Uterus (tissue), 4 donors: ENCODE results near the gene GIGYF2. TPM values are rescaled to one million over a fixed set of nuclear protein-coding genes. Genes with fewer than 3 reads are reported as not detected.

Source experiments
- DNase-seq, 2 donors: peaks; one replicate each; pipeline ENCODE4 v3.0.0-alpha.2; 2019 to 2020
- H3K27ac ChIP-seq, 2 donors: fragments of 200-600 bp; sonication (generic); 1 replicate in 1 of 2; 2 replicates in 1 of 2; pipeline ENCODE4 v1.5.1; 2016 to 2018
- H3K27me3 ChIP-seq, 2 donors: fragments of 200-600 bp; sonication (generic); one replicate each; pipeline ENCODE4 v1.5.1; 2018 to 2019; ENCODE audit warnings: control low read depth in 1 of 2
- H3K36me3 ChIP-seq, 2 donors: fragments of 200-600 bp; sonication (generic); one replicate each; pipeline ENCODE4 v1.5.1; 2019; ENCODE audit warnings: control low read depth in 1 of 2
- H3K4me1 ChIP-seq, 2 donors: fragments of 200-600 bp; sonication (generic); one replicate each; pipeline ENCODE4 v1.5.1; 2018 to 2019; ENCODE audit warnings: control low read depth in 1 of 2
- H3K4me3 ChIP-seq, 2 donors: fragments of 200-600 bp; sonication (generic); 1 replicate in 1 of 2; 2 replicates in 1 of 2; pipeline ENCODE4 v1.5.1; 2018 to 2019; ENCODE audit warnings: mild to moderate bottlenecking in 1 of 2
- H3K9me3 ChIP-seq, 2 donors: fragments of 200-600 bp; sonication (generic); one replicate each; pipeline ENCODE4 v1.5.1; 2019; ENCODE audit warnings: control low read depth in 1 of 2
- POLR2A ChIP-seq, 2 donors: fragments of 450-650 bp; IDR thresholded peaks; one replicate each; pipeline ENCODE4 v1.6.1; 2016; ENCODE audit warnings: antibody characterized with exemption in 2 of 2, mild to moderate bottlenecking in 1 of 2, moderate library complexity in 1 of 2
- intact Hi-C: fragments of 100-400 bp; cut with DNase I; formaldehyde crosslinking; loops from one replicate; pipeline ENCODE4 v1.15.1; 2023; ENCODE audit warnings: low total_unique reads
- total RNA-seq, 4 donors: library from RNA; depleted of rRNA in 3 of 4; stranded (reverse); fragments of >200 nt in 3 of 4; gene quantifications; one replicate each; pipeline versions ENCODE4 v1.1.0 to v1.2.4, GENCODE V29; 2014 to 2023
- TF ChIP-seq, protein P1 (sequence below), 4 experiments: fragments of 200-600 bp in 2 of 4; fragments of 450-650 bp in 2 of 4; sonication (generic) in 2 of 4; IDR thresholded peaks; one replicate each; pipeline ENCODE4 v1.5.1; 2016 to 2019; ENCODE audit warnings: antibody characterized with exemption in 4 of 4, mild to moderate bottlenecking in 2 of 4, moderate library complexity in 1 of 4
- donor health status: DM: yes; HTN: yes; CAD: no.

The GIGYF2 gene
- total RNA-seq, 4 donors from 2014 or later, result 16.5 to 125 (median 97.3) TPM

- intact Hi-C loops, result no loop called here
- peaks cover 0 to 7% of the 10 kb centered on the region in 2 donors for H3K4me1 ChIP-seq
- H3K27me3 ChIP-seq, result peaks cover 0 to 6% of the 10 kb centered on the region in 2 donors
- no peak for DNase-seq
- H3K36me3 ChIP-seq, result no peaks in the 10 kb centered on the region
- peak overlapping the region in 1 of 2 donors; percentile 18 for H3K4me3 ChIP-seq
- no peaks in the 10 kb centered on the region for H3K9me3 ChIP-seq
- TF ChIP-seq POLR2A (IDR thresholded peaks at IDR 0.05), result no peak
- TF ChIP-seq, protein P1, sequence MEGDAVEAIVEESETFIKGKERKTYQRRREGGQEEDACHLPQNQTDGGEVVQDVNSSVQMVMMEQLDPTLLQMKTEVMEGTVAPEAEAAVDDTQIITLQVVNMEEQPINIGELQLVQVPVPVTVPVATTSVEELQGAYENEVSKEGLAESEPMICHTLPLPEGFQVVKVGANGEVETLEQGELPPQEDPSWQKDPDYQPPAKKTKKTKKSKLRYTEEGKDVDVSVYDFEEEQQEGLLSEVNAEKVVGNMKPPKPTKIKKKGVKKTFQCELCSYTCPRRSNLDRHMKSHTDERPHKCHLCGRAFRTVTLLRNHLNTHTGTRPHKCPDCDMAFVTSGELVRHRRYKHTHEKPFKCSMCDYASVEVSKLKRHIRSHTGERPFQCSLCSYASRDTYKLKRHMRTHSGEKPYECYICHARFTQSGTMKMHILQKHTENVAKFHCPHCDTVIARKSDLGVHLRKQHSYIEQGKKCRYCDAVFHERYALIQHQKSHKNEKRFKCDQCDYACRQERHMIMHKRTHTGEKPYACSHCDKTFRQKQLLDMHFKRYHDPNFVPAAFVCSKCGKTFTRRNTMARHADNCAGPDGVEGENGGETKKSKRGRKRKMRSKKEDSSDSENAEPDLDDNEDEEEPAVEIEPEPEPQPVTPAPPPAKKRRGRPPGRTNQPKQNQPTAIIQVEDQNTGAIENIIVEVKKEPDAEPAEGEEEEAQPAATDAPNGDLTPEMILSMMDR (IDR thresholded peaks at IDR 0.05), result no peak
- no peak overlapping the region for H3K27ac ChIP-seq
These were observed 179.9 kb downstream of the GIGYF2 start for GRCh38 chr2:232876978-232877441.

GRCh38 chr2:232877940-232878511 is 180.9 kb downstream of the GIGYF2 start:
- Histone ChIP-seq H3K4me1 (peaks cover 0 to 7% of the 10 kb centered on the region in 2 donors), H3K36me3 (no peaks in the 10 kb centered on the region), H3K9me3 (no peaks in the 10 kb centered on the region), H3K27me3 (peaks cover 0 to 6% of the 10 kb centered on the region in 2 donors), H3K27ac (no peak overlapping the region), H3K4me3 (no peak overlapping the region)
- intact Hi-C loops, result no loop called here
- no peak for DNase-seq
- TF ChIP-seq, protein P1 (IDR thresholded peaks at IDR 0.05), result no peak
- TF ChIP-seq POLR2A (IDR thresholded peaks at IDR 0.05), result no peak

GRCh38 chr2:232878855-232879617 is 181.9 kb downstream of the GIGYF2 start:
- intact Hi-C loops, result no loop called here
- peaks cover 0 to 6% of the 10 kb centered on the region in 2 donors for H3K27me3 ChIP-seq
- H3K27ac ChIP-seq, result no peak overlapping the region
- no peaks in the 10 kb centered on the region for H3K9me3 ChIP-seq
- H3K36me3 ChIP-seq, result no peaks in the 10 kb centered on the region
- TF ChIP-seq, protein P1 (IDR thresholded peaks at IDR 0.05), result no peak
- no peak for TF ChIP-seq POLR2A (IDR thresholded peaks at IDR 0.05)
- no peak for DNase-seq
- H3K4me3 ChIP-seq, result no peak overlapping the region
- H3K4me1 ChIP-seq, result peaks cover 0 to 7% of the 10 kb centered on the region in 2 donors

DNA sequence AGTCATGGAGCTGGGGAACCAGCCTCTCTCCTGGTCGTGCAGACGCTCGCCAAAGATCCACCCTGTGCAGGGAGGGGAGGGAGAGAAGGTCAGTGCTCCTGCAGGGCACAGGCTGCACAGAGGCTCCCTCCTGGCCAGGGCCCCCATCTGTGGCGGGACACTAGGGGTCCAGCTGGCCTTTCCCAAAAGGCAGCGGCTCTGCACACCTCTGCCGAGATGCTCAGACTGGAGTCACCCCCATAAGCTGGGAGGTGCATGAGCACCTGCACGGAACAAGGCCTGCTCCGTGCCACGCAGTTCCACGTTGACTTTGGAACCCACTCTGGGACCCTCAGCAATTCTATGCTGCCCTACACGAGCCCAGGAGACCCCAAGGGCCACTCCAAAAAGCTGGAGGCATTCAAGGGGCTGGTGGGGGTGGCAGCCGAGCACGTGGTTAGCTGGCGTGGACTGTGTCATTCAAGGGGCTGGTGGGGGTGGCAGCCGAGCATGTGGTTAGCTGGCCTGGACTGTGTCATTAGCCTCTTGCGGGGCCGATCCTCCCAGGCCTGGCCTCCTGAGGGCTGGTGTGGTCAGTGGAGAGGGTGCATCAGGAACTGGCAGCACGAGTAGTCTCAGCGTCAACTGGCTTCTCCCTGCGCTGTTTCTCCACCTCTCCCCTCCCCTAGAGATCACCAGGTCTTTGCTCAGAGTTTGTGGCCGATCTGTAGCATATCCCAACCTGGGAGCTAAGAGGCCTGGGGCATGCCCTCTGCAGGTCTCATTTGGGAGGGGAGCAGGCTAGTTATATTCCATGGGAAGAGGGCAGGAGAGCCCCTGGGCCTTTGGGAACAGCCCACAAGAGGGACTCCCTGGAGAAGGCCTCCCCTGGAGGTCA is 182.7 kb downstream of the GIGYF2 start:
- DNase-seq, result no peak

More for the DNA sequence above, 182.7 kb downstream of the GIGYF2 start:
- H3K36me3 ChIP-seq, result no peaks in the 10 kb centered on the region
- intact Hi-C loops, result no loop called here
- no peaks in the 10 kb centered on the region for H3K9me3 ChIP-seq
- H3K27me3 ChIP-seq, result peaks cover 0 to 6% of the 10 kb centered on the region in 2 donors
- H3K4me1 ChIP-seq, result peaks cover 0 to 7% of the 10 kb centered on the region in 2 donors
- no peak overlapping the region for H3K4me3 ChIP-seq
- no peak overlapping the region for H3K27ac ChIP-seq
- TF ChIP-seq, protein P1 (IDR thresholded peaks at IDR 0.05), result no peak
- no peak for TF ChIP-seq POLR2A (IDR thresholded peaks at IDR 0.05)
